ENCODE data around the gene CCDC70.

CCDC70 gene

GRCh38 chr13:51912091-51912490, 50.3 kb downstream of the CCDC70 start:
- DNase-seq = no peak

GRCh38 chr13:51912511-51913225, 50.9 kb downstream of the CCDC70 start:
- no peak for DNase-seq

- no peak for DNase-seq
These were observed 51.8 kb downstream of the CCDC70 start for GRCh38 chr13:51913421-51914136.

GRCh38 chr13:51914137-51914493, 52.3 kb downstream of the CCDC70 start:
- no peak for DNase-seq
